Measurements from ENCODE around the gene STARD10. TPM values are rescaled to one million over a fixed set of nuclear protein-coding genes. Genes with fewer than 3 reads are reported as not detected.

The STARD10 gene
- total RNA-seq, 2 experiments from 2014 or later = 10.5 to 12.9 TPM

DNA sequence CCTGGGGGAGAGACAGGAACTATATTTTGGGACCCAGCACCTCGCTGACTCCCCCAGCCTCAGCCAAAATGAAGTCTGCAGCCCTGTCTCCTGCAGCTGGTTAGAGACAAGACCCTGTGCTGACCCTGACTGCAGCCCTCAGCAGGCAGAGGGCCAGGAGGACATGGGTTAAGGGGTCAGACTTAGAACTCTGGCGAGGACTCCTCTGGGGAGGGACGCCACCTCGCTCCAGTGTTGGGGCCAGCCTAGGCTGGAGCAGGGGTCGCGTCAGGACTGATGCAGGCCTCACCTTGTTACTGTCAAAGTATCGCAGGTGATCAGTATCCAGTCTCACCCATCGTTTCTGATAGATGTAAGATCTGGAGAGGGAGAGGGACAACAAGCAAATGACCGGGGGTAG lies 82.7 kb downstream of the STARD10 start:
- intact Hi-C loops (cut with DNase I, micrococcal nuclease) = no loop called here
- CTCF ChIA-PET = no interaction called here

DNA sequence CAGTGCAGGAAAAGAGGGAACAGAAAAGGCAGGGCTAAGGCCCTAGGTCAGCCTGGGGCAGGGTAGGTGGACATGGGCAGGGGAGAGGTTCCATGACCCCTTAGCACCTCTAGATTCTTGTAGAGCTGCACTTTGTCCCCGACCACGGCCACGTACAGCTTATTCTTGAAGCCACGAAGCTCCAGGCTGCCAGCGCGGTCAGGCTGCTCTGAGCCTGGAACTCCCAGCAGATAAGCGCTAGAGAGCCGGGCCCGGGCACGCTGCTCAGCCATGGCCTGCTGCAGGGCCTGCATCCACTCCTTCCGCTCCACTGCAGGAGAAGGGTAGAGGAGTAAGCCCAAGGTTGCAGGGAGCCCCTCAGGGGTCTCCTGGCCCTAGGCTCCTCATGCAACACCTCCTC lies 83.6 kb downstream of the STARD10 start:
- H3K27ac ChIP-seq (ENCODE audit: low read depth in 1 of 2, low read length in 2 of 2) = no peak overlapping the region
- H3K27me3 ChIP-seq (ENCODE audit: control insufficient read depth in 1 of 2, insufficient read depth in 2 of 2, low read length in 2 of 2) = no peaks in the 10 kb centered on the region
- intact Hi-C loops (cut with DNase I, micrococcal nuclease) = no loop called here
- no peaks in the 10 kb centered on the region for H3K27me3 Mint-ChIP-seq
- TF ChIP-seq CTCF (IDR thresholded peaks at IDR 0.05) = no peak
- ATAC-seq (ENCODE audit: poor library complexity) = no peak
- DNase-seq = no peak
- H3K4me3 Mint-ChIP-seq = no peak overlapping the region
- peaks cover 86% of the 10 kb centered on the region for H3K36me3 Mint-ChIP-seq (ENCODE audit: low read depth)
- H3K27ac Mint-ChIP-seq = no peak overlapping the region
- H3K4me1 ChIP-seq (ENCODE audit: insufficient read depth, low read length) = peaks cover 9% of the 10 kb centered on the region
- H3K36me3 ChIP-seq (ENCODE audit: insufficient read depth, low read length) = peaks cover 88% of the 10 kb centered on the region
- no peaks in the 10 kb centered on the region for H3K9me3 ChIP-seq (ENCODE audit: control insufficient read depth in 1 of 2, insufficient read depth in 1 of 2, low read length in 2 of 2)
- CTCF ChIA-PET = no interaction called here
- H3K9me3 Mint-ChIP-seq = no peaks in the 10 kb centered on the region
- peaks cover 12% of the 10 kb centered on the region for H3K4me1 Mint-ChIP-seq (ENCODE audit: low read depth)
- H3K4me3 ChIP-seq (ENCODE audit: low read length) = no peak overlapping the region
- POLR2A ChIA-PET = no interaction called here

More for the DNA sequence above, 82.7 kb downstream of the STARD10 start:
- Histone ChIP-seq H3K9me3 (ENCODE audit: control insufficient read depth in 1 of 2, insufficient read depth in 1 of 2, low read length in 2 of 2) (no peaks in the 10 kb centered on the region), H3K27ac (ENCODE audit: low read depth in 1 of 2, low read length in 2 of 2) (no peak overlapping the region), H3K27me3 (ENCODE audit: control insufficient read depth in 1 of 2, insufficient read depth in 2 of 2, low read length in 2 of 2) (no peaks in the 10 kb centered on the region), H3K4me1 (ENCODE audit: insufficient read depth, low read length) (peaks cover 14% of the 10 kb centered on the region), H3K36me3 (ENCODE audit: insufficient read depth, low read length) (peaks cover 86% of the 10 kb centered on the region), H3K4me3 (ENCODE audit: low read length) (no peak overlapping the region)
- Mint-ChIP-seq H3K36me3 (ENCODE audit: low read depth) (peaks cover 82% of the 10 kb centered on the region), H3K4me1 (ENCODE audit: low read depth) (peaks cover 18% of the 10 kb centered on the region), H3K9me3 (no peaks in the 10 kb centered on the region), H3K4me3 (no peak overlapping the region), H3K27ac (no peak overlapping the region), H3K27me3 (no peaks in the 10 kb centered on the region)
- ATAC-seq (ENCODE audit: poor library complexity) = no peak
- POLR2A ChIA-PET = no interaction called here
- TF ChIP-seq CTCF (IDR thresholded peaks at IDR 0.05) = no peak
- DNase-seq = no peak

GRCh38 chr11:72709478-72710238 lies 84.2 kb downstream of the STARD10 start:
- Histone ChIP-seq H3K9me3 (ENCODE audit: control insufficient read depth in 1 of 2, insufficient read depth in 1 of 2, low read length in 2 of 2) (no peaks in the 10 kb centered on the region), H3K27ac (ENCODE audit: low read depth in 1 of 2, low read length in 2 of 2) (no peak overlapping the region), H3K36me3 (ENCODE audit: insufficient read depth, low read length) (peaks cover 88% of the 10 kb centered on the region), H3K27me3 (ENCODE audit: control insufficient read depth in 1 of 2, insufficient read depth in 2 of 2, low read length in 2 of 2) (no peaks in the 10 kb centered on the region), H3K4me1 (ENCODE audit: insufficient read depth, low read length) (peaks cover 3% of the 10 kb centered on the region), H3K4me3 (ENCODE audit: low read length) (no peak overlapping the region)
- Mint-ChIP-seq H3K27ac (no peak overlapping the region), H3K4me3 (no peak overlapping the region), H3K4me1 (ENCODE audit: low read depth) (peaks cover 6% of the 10 kb centered on the region), H3K27me3 (no peaks in the 10 kb centered on the region), H3K36me3 (ENCODE audit: low read depth) (peaks cover 86% of the 10 kb centered on the region), H3K9me3 (no peaks in the 10 kb centered on the region)
- ChIA-PET CTCF (interaction anchor here (1.0 kb wide), 1 partner anchor 16 kb away, joined by 3 read pairs; no protein-coding TSS in a partner anchor), POLR2A (interaction anchor here (0.6 kb wide), 1 partner anchor 16 kb away, joined by 3 read pairs; no protein-coding TSS in a partner anchor)
- ATAC-seq (ENCODE audit: poor library complexity) (no peak), DNase-seq (no peak)
- intact Hi-C loops (cut with DNase I, micrococcal nuclease) = no loop called here
- no peak for TF ChIP-seq CTCF (IDR thresholded peaks at IDR 0.05)

All from CD4-positive, alpha-beta T cell (primary cell).